Mucosa of descending colon (tissue), 3 donors: ENCODE results near the gene LAPTM5. TPM values are rescaled to one million over a fixed set of nuclear protein-coding genes. Genes with fewer than 3 reads are reported as not detected.
A peak's percentile ranks its signal among the peaks of the same experiment; 100 is the strongest.

Experiments used
- ATAC-seq: fragments of 200-7000 bp; cut with Tn5 transposase; one replicate; pipeline ENCODE4 v1.9.1; 2020; ENCODE audit warnings: mild to moderate bottlenecking, moderate library complexity
- DNase-seq, 3 donors: peaks; one replicate each; pipeline ENCODE4 v3.0.0-alpha.2; 2020
- H3K36me3 ChIP-seq: fragments of 200-600 bp; one replicate; pipeline ENCODE4 v1.8.0; 2021; ENCODE audit warnings: low read depth, mild to moderate bottlenecking
- H3K4me1 ChIP-seq: fragments of 200-600 bp; one replicate; pipeline ENCODE4 v1.8.0; 2021; ENCODE audit warnings: low read depth, mild to moderate bottlenecking
- H3K4me3 ChIP-seq: fragments of 200-600 bp; one replicate; pipeline ENCODE4 v1.8.0; 2021; ENCODE audit warnings: mild to moderate bottlenecking
- H3K9me3 ChIP-seq: fragments of 200-600 bp; one replicate; pipeline ENCODE4 v1.8.0; 2021; ENCODE audit warnings: mild to moderate bottlenecking
- intact Hi-C, 2 donors: fragments of 100-400 bp; cut with DNase I in 1 of 2; cut with micrococcal nuclease in 1 of 2; formaldehyde crosslinking; loops; one replicate each; pipeline versions ENCODE4 v1.11.0 to v1.11.1; 2022; cut with DNase I, micrococcal nuclease
- total RNA-seq, 3 donors: library from RNA; stranded (reverse); fragmentation: NEBNext Ultra II Directional in 2 of 3; extraction: Animal tissue kit (Norgen Biotek cat#: 25700) in 2 of 3; gene quantifications; one replicate each; pipeline versions ENCODE4 v1.2.1 to v1.2.4, GENCODE V29; 2021 to 2023
- TF ChIP-seq, protein P1 (sequence below): fragments of 200-600 bp; IDR thresholded peaks from one replicate; pipeline ENCODE4 v1.8.0; 2022; ENCODE audit warnings: antibody characterized with exemption, mild to moderate bottlenecking
- donor health status: DM: no; HTN: no; CAD: no; lungs with moderate emphysema.
- donor health status: DM: no; HTN: no; CAD: no.
- donor health status: DM: no; HTN: yes; CAD: no.

Gene LAPTM5
- total RNA-seq, 3 donors from 2014 or later, result 24.1 to 71.1 (median 48.1) TPM

GRCh38 chr1:30788580-30789387 is 31.2 kb upstream of the LAPTM5 start:
- H3K9me3 ChIP-seq, result no peaks in the 10 kb centered on the region
- no peak for ATAC-seq
- intact Hi-C loops, result no loop called here

GRCh38 chr1:30787856-30788495 is 30.4 kb upstream of the LAPTM5 start:
- intact Hi-C loops, result no loop called here
- no peak overlapping the region for H3K4me3 ChIP-seq
- no peaks in the 10 kb centered on the region for H3K9me3 ChIP-seq
- DNase-seq, result peak in 1 of 3 donors; percentile 13
- no peak for ATAC-seq
- no peaks in the 10 kb centered on the region for H3K4me1 ChIP-seq
- H3K36me3 ChIP-seq, result no peaks in the 10 kb centered on the region
- TF ChIP-seq, protein P1, sequence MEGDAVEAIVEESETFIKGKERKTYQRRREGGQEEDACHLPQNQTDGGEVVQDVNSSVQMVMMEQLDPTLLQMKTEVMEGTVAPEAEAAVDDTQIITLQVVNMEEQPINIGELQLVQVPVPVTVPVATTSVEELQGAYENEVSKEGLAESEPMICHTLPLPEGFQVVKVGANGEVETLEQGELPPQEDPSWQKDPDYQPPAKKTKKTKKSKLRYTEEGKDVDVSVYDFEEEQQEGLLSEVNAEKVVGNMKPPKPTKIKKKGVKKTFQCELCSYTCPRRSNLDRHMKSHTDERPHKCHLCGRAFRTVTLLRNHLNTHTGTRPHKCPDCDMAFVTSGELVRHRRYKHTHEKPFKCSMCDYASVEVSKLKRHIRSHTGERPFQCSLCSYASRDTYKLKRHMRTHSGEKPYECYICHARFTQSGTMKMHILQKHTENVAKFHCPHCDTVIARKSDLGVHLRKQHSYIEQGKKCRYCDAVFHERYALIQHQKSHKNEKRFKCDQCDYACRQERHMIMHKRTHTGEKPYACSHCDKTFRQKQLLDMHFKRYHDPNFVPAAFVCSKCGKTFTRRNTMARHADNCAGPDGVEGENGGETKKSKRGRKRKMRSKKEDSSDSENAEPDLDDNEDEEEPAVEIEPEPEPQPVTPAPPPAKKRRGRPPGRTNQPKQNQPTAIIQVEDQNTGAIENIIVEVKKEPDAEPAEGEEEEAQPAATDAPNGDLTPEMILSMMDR, result no peak

More at GRCh38 chr1:30788580-30789387, 31.2 kb upstream of the LAPTM5 start:
- Histone ChIP-seq H3K4me1 (no peaks in the 10 kb centered on the region), H3K36me3 (no peaks in the 10 kb centered on the region), H3K4me3 (no peak overlapping the region)
- TF ChIP-seq, protein P1, result no peak
- peak in 1 of 3 donors; percentile 11 for DNase-seq

DNA sequence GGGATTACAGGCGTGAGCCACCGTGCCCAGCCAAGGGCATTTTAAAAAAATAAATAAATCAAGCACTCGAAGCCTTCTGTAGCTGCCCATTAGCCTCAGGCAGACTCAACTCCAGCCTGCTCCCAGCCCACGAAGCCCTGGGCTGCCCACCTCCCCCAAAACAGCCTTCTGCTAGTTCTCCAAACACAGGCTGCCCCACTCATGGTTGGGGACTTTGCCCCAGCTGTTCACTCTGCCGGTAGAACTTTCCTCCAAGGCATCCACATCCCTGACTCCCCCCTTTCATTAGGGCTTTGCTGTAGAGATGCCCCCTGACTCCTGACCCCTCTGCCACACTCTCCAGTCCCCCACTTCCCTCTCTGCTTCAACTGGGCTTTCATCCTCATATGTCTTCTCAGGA is 29.7 kb upstream of the LAPTM5 start:
- no peaks in the 10 kb centered on the region for H3K9me3 ChIP-seq
- TF ChIP-seq, protein P1, result no peak
- DNase-seq (no peak), ATAC-seq (no peak)
- no peak overlapping the region for H3K4me3 ChIP-seq
- peaks cover 5% of the 10 kb centered on the region for H3K4me1 ChIP-seq
- intact Hi-C loops, result no loop called here
- no peaks in the 10 kb centered on the region for H3K36me3 ChIP-seq

DNA sequence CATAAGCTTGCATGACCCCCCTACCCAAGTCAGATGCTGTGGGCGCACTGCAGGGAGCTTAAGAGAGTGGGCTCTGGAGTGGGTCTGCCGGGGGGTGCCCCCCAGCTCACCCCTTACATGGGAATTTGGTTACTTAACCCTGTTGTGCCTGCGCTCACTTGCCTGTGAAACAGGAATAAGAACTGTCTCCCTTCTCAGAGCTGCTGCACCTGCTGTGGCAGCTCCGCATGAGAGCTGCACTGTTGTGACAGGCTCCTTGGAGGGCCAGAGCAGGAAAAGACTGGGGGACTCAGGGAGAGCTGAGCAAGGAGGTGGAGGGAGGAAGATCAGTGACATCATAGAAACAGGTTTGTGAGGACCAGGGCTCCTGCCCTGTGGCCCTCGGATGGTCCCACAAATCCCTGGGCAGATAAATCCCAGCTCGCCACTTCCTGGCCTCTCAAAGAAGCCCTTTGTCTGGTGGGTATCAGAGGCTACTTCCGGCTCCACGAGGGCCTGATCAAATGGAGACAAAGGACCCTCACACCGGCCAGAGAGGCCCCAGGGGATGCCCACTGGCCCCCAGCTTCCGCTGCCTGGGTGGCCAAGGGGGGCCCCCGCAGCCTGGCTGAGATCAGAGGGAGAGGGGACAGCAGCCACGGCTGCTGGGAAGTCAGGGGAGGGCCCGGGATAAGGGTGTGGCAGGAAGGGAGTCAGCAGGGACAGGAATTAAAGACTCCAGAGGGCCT is 28.9 kb upstream of the LAPTM5 start:
- DNase-seq (peak in 1 of 3 donors; percentile 22), ATAC-seq (no peak)
- Histone ChIP-seq H3K9me3 (no peaks in the 10 kb centered on the region), H3K36me3 (no peaks in the 10 kb centered on the region), H3K4me3 (no peak overlapping the region), H3K4me1 (peaks cover 5% of the 10 kb centered on the region)
- intact Hi-C loops, result no loop called here
- TF ChIP-seq, protein P1, result no peak

GRCh38 chr1:30785714-30786113 is 28.1 kb upstream of the LAPTM5 start:
- H3K9me3 ChIP-seq, result no peaks in the 10 kb centered on the region
- H3K4me1 ChIP-seq, result peaks cover 5% of the 10 kb centered on the region
- TF ChIP-seq, protein P1, result no peak
- no peaks in the 10 kb centered on the region for H3K36me3 ChIP-seq
- ATAC-seq, result no peak
- intact Hi-C loops, result no loop called here
- no peak overlapping the region for H3K4me3 ChIP-seq
- DNase-seq, result no peak
